HG03432 (cell line): Measurements from ENCODE around the gene INPPL1.
"Not testable (repeated sequence)": the region's sequence is repeated elsewhere in the genome, so short reads cannot be mapped to it uniquely, and the experiment has no call there.

Experiments used
- ATAC-seq: cut with Tn5 transposase; IDR thresholded peaks from one replicate; pipeline ENCODE4 v1.9.1; 2021; ENCODE audit warnings: mild to moderate bottlenecking, moderate library complexity; ENCODE audit not compliant: unreplicated experiment

INPPL1 gene

GRCh38 chr11:72243173-72244059 is 18.8 kb downstream of the INPPL1 start:
- ATAC-seq = no peak

DNA sequence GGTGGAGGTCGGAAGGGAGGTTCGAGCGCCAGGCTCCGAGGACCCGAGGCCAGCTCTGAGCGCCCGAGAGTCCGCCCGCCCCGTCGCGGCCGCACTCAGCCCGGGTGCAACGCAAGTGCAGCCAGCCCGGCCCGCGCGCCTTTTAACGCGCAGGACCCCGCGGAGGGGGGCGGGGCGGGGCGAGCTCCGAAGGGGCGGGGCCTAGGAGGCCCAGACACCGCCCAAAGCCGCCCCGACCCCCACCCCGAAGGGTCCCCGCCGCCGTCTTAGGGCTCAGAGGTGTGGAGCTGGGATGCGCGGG is 19.4 kb downstream of the INPPL1 start, which contains the start of gene PHOX2A:
TSS of gene PHOX2A (minus strand) at position 117 of the 301 bp plus-strand sequence. CDS start 172 bp downstream, outside the sequence.
- ATAC-seq = no peak

DNA sequence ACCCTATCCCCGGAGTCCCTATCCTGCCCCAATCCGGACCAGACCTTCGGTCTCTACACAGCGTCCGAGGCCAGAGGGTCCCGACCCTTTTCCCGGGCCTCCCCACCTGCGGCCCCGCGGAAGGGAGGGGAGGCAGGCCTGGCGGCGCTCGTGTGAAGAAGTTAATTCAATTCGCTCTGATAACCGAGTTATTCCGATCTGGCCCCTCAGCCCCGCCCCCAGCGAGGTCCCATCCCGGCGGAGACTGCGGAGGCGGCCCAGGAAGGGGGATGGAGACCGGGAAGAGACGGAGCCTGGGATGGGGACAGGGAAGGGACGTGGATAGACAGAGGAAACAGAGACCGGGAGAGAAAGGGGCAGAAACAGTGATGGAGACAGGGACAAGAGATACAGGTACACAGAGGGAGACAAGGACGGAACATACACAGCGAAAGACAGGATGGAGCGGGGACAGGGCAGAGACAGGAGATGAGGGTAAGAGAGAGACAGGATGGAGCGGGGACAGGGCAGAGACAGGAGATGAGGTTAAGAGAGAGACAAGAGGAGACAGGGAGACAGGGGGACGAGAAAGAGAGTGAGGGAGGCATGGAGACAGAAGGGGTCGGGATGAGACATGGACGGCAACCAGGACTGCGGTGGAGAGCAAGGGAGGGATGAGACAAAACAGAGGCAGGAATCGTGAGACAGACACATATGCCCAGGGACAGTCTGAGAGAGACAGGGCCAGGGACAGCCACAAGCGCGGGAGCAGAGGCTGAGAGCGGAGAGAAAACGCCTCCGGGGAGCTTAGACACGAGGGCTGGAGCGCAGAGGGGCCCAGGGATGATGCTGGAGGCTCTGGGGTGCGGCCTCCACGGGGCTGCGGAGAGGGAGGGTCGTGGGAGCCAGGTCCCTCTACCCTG is 20.0 kb downstream of the INPPL1 start:
- ATAC-seq = no peak

- no peak for ATAC-seq
Measured at GRCh38 chr11:72245263-72245816, 20.8 kb downstream of the INPPL1 start.

- no peak for ATAC-seq
Measured at GRCh38 chr11:72247584-72247983, 23.0 kb downstream of the INPPL1 start.

GRCh38 chr11:72249961-72250360 is 25.4 kb downstream of the INPPL1 start:
- no peak for ATAC-seq

GRCh38 chr11:72250661-72251464 is 26.3 kb downstream of the INPPL1 start:
- no peak for ATAC-seq

- no peak for ATAC-seq
Measured at GRCh38 chr11:72251614-72252013, 27.0 kb downstream of the INPPL1 start.

DNA sequence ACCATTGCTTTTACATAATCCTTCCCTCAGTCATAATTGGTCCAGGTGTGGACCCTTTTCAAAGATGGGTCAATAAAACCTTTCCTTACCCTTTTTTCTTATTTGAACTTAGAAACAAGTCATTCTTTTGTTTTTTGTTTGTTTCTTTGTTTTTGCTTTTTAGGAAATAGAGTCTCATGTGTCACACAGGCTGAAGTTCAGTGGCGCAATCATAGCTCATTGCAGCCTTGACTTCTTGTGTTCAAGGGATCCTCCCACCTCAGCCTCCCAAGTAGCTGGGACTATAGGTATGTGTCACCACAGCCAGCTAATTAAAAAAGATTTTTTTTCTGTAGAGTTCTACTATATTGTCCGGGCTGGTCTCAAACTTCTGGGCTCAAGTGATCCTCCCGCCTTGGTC is 28.8 kb downstream of the INPPL1 start:
- ATAC-seq = no peak

DNA sequence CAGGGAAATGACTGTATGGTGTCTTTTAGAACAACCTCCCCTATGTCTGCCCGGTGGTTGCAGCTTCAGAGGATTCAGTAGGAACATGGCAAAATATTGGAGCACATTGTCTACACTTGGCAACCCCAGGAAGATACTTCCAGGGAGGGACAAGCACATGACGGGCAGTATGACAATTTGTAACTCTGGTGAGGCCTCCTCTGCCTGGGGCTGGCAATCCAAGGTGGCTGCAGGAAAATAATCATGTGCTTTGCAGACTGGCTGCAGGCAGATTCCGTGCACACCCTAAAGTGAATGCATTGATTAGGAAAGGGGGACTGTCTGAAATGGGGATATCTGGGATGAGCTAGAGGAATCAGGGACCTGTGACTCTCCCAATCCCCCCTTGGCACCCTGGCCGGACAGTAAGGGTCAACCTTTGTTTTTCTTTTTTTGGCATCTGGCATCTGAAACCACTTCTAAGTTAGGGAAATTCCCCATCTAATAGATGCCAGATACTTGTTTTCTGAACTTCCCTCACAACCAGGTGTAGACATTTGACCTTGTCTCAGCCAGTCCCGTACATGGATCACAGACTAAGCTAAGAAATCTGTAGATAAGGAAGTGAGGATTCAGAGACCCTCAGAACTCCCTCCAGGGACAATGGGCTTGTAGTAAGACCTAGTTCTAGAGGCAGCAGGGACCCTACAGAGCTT is 29.9 kb downstream of the INPPL1 start:
- no peak for ATAC-seq

DNA sequence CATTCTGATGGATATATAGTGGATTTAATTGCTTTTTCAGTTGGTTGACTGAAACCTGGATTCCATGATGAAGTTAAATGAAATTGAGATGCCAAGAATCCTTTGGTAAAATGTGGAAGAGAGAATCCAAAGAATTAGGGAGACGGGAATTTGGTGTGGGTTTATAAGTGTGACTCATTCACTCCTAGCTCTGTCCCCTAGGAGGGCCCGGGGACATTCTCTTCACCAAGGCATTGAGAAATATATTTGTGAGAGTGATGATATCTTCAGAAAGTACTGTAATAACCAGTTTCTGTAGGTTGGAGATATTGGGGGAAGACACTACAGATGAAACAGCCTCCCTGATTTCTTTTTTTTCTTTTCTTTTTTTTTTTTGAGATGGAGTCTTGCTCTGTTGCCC is 33.0 kb downstream of the INPPL1 start:
- ATAC-seq = no peak

GRCh38 chr11:72259490-72259889 is 34.9 kb downstream of the INPPL1 start:
- no peak for ATAC-seq

DNA sequence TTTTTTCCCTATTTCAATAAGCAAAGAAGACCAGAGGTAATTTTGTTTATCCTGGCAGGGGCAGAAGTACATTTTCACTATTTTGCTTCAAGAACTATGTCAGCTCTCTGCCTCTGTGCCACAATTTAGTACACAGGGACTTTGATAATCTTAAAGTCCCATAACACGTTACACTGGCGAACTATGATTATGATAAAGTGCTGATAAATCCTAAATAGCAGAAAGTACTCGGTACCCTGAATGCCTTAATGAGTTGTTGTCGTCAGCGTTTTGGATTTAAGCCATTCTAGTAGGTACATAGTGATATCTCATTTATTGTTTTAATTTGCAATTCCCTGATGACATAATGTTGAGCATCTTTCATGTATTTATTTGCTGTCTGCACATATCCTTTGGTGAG is 36.0 kb downstream of the INPPL1 start:
- ATAC-seq = no peak

DNA sequence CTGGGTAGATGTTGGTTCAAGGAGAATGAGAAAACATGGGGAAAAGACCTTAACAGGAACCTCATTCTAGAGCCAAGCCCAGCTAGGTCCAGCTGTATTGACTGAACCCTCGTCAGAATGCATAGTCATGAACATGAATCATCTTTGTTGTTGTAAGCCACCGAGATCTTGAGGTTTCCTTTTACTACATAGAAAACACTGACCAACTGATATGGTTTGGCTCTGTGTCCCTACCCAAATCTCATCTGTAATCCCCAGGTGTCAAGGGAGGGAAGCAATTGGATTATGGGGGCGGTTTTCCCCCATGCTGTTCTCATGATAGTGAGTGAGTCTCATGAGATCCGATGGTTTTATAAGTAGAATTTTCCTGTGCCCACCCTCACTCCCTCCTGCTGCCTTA is 38.8 kb downstream of the INPPL1 start:
- ATAC-seq = no peak

DNA sequence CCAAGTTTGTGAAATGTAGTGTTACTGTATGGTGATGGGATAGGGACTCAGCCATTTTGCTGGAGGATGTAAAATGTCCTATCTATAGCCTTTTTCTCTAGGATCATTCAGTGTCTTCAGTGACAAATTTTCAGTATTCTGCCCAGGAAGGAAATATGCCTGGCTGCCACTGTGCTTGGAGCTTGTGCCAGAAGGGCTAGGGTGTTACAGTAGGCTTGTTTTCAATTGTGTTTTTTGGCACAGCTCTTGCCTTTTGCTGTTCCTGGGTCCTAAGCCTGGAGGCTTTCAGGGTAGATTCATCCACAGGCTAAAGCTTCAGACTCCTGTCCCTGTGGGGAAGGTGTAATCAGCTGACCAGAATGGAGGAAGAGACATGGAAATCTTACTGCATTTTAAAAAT is 41.4 kb downstream of the INPPL1 start:
- ATAC-seq = no peak

DNA sequence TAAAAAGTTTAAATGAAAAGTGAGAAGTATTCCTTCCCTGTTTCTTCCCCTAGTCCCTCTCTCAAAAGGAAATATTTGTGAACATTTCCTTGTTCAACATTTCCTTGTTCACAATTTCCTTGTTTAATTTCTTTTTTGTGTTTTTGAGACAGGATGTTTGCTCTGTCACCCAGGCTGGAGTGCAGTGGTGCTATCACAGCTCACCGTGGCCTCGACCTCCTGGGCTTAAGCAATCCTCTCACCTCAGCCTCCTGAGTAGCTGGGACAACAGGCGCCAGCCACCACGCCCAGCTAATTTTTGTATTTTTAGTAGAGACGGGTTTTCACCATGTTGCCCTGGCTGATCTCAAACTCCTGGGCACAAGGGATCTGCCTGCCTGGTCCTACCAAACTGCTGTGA is 42.4 kb downstream of the INPPL1 start:
- ATAC-seq = not testable (repeated sequence)

DNA sequence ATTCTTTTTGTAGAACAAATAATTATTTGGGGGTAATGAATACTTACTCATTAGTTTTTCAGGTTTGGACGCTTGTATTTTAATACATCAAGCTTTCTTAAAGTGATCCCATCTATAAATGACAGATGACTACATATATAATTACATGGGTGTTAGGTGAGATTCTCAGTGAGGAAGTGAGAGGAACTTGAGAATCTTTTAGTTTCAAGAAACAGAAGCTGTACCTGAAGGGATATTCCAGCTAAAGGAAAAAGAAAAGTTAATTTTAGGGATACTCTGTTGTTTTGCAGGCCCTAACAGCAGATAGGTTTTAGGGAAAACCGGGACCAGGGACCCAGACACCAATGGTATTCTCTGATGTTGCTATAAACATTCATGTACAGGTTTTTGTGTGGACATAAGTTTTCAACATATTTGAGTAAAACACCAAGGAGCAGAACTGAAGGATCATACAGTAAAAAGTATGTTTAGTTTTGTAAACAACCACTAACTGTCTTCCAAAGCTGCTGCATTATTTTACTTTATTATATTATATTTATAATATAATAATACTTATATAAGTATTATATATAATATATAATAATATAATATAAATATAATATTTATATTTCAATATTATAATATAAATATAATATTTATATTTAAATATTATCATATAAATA is 43.5 kb downstream of the INPPL1 start:
- no peak for ATAC-seq

DNA sequence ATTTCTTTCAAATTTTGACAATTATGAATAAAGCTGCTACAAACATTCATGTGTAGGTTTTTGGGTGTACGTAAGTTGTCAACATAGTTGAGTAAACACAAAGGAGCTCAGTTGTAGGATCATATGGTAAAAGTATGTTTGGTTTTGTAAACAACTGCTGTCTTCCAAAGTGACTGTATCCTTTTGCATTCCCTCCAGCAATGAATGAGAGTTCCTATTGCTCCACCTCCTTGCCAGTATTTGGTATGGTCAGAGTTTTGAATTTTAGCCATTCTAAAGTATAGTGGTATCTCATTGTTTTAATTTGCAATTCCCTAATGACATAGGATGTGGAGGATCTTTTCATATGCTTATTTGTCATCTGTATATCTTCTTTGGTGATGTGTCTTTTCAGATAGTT is 47.4 kb downstream of the INPPL1 start:
- no peak for ATAC-seq

- ATAC-seq = no peak
Measured at GRCh38 chr11:72274435-72274834, 49.9 kb downstream of the INPPL1 start.

GRCh38 chr11:72278905-72279304 is 54.3 kb downstream of the INPPL1 start:
- no peak for ATAC-seq
